ENCODE measurements around the gene CYP27B1. TPM values are rescaled to one million over a fixed set of nuclear protein-coding genes. Genes with fewer than 3 reads are reported as not detected.

Gene CYP27B1
- total and polyA plus RNA-seq, 10 donors = 0.20 to 1.5 (median 0.47) TPM

DNA sequence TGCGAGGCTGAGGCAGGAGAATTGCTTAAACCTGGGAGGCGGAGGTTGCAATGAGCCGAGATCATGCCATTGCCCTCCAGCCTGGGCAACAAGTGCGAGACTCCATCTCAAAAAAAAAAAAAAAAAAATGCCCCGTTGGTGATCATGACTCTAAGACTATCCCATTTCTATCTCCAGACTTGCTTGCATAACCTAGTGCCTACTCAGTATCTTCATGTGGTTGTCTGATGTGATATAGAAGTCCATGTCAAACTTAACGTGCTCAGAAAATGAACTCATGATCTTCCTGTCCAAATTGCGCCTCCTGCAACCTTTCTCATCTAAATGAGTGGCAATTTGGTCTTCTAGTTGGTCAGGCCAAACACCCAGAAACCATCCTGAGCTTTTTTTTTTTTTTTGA is 11.0 kb upstream of the CYP27B1 start:
- 91 to 94% (median 93%) methylated on average over 7 of the region's 7 CpGs for WGBS, 5 donors
- DNase-seq = no peak
- no peak overlapping the region for H3K27ac ChIP-seq
- no peaks in the 10 kb centered on the region for H3K27me3 ChIP-seq (replicated peaks in 1 of 7)
- H3K9me3 ChIP-seq = no peaks in the 10 kb centered on the region
- H3K4me3 ChIP-seq = no peak overlapping the region
- intact Hi-C loops (cut with DNase I; ENCODE audit: low total_unique reads) = no loop called here
- H3K4me1 ChIP-seq = peaks cover 0 to 50% (median 33%) of the 10 kb centered on the region in 6 donors
- TF ChIP-seq, protein P1, sequence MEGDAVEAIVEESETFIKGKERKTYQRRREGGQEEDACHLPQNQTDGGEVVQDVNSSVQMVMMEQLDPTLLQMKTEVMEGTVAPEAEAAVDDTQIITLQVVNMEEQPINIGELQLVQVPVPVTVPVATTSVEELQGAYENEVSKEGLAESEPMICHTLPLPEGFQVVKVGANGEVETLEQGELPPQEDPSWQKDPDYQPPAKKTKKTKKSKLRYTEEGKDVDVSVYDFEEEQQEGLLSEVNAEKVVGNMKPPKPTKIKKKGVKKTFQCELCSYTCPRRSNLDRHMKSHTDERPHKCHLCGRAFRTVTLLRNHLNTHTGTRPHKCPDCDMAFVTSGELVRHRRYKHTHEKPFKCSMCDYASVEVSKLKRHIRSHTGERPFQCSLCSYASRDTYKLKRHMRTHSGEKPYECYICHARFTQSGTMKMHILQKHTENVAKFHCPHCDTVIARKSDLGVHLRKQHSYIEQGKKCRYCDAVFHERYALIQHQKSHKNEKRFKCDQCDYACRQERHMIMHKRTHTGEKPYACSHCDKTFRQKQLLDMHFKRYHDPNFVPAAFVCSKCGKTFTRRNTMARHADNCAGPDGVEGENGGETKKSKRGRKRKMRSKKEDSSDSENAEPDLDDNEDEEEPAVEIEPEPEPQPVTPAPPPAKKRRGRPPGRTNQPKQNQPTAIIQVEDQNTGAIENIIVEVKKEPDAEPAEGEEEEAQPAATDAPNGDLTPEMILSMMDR (IDR thresholded peaks at IDR 0.05 in 8 of 11, conservative IDR thresholded peaks at IDR 0.05 in 3 of 11) = no peak
- TF ChIP-seq POLR2AphosphoS5 (IDR thresholded peaks at IDR 0.05) = no peak
- no peak for TF ChIP-seq POLR2A (IDR thresholded peaks at IDR 0.05)
- no peaks in the 10 kb centered on the region for H3K36me3 ChIP-seq

- no peaks in the 10 kb centered on the region for H3K27me3 ChIP-seq (replicated peaks in 1 of 7)
- TF ChIP-seq POLR2AphosphoS5 (IDR thresholded peaks at IDR 0.05) = no peak
- TF ChIP-seq, protein P1 (IDR thresholded peaks at IDR 0.05 in 8 of 11, conservative IDR thresholded peaks at IDR 0.05 in 3 of 11) = no peak
- no peak for TF ChIP-seq POLR2A (IDR thresholded peaks at IDR 0.05)
- H3K4me1 ChIP-seq = peaks cover 0 to 51% (median 34%) of the 10 kb centered on the region in 6 donors
- H3K9me3 ChIP-seq = no peaks in the 10 kb centered on the region
- H3K27ac ChIP-seq = no peak overlapping the region
- no peak overlapping the region for H3K4me3 ChIP-seq
- intact Hi-C loops (cut with DNase I; ENCODE audit: low total_unique reads) = no loop called here
- H3K36me3 ChIP-seq = no peaks in the 10 kb centered on the region
- no peak for DNase-seq
- WGBS, 5 donors = 91 to 96% (median 93%) methylated on average over 7 of the region's 7 CpGs
Observed at GRCh38 chr12:57777367-57777766, 10.5 kb upstream of the CYP27B1 start.

- TF ChIP-seq POLR2AphosphoS5 (IDR thresholded peaks at IDR 0.05) (no peak), POLR2A (IDR thresholded peaks at IDR 0.05) (no peak)
- TF ChIP-seq, protein P1 (IDR thresholded peaks at IDR 0.05 in 8 of 11, conservative IDR thresholded peaks at IDR 0.05 in 3 of 11) = no peak
- 80 to 93% (median 91%) methylated on average over 2 of the region's 2 CpGs for WGBS, 5 donors
- H3K9me3 ChIP-seq = no peaks in the 10 kb centered on the region
- no peak overlapping the region for H3K27ac ChIP-seq
- no peaks in the 10 kb centered on the region for H3K36me3 ChIP-seq
- no peak overlapping the region for H3K4me3 ChIP-seq
- peaks cover 3 to 47% (median 30%) of the 10 kb centered on the region in 6 donors for H3K4me1 ChIP-seq
- no peaks in the 10 kb centered on the region for H3K27me3 ChIP-seq (replicated peaks in 1 of 7)
- no peak for DNase-seq
- intact Hi-C loops (cut with DNase I; ENCODE audit: low total_unique reads) = no loop called here
Observed at GRCh38 chr12:57776247-57776587, 9.3 kb upstream of the CYP27B1 start.

DNA sequence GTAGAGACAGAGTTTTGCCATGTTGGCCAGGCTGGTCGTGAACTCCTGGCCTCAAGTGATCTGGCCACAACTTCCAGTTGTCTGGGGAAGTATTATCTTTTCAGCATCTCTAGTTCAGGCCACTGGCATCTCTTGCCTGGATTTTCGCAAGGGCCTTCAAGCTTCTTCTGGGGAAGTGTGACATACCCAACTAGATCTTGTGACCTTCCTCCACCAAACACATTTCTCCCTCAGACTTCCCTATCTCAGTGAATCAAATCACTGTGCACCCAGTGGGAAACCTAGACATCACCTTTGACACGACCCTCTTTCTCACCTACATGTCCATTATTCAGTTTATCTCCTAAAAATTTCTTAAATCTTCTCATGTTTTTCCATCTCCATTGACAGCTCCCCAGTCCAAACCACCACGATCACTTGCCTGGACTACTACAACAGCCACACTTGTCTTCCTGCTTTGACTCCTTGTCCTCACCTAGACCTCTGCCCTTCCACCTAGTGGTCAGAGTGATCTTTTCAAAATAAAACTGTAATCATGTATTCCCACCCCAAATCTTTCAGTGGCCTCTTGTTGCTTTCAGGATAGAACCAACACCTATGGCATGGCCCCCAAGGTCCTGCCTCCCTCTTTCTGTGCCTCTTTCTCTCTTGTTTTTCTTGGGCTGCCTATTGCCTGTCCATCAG is 8.8 kb upstream of the CYP27B1 start:
- H3K27ac ChIP-seq = no peak overlapping the region
- no peak overlapping the region for H3K4me3 ChIP-seq
- H3K4me1 ChIP-seq = peaks cover 6 to 47% (median 30%) of the 10 kb centered on the region in 6 donors
- H3K36me3 ChIP-seq = peaks cover 0 to 2% (median 0%) of the 10 kb centered on the region in 6 donors
- TF ChIP-seq POLR2AphosphoS5 (IDR thresholded peaks at IDR 0.05) (no peak), POLR2A (IDR thresholded peaks at IDR 0.05) (no peak)
- TF ChIP-seq, protein P1 (IDR thresholded peaks at IDR 0.05 in 8 of 11, conservative IDR thresholded peaks at IDR 0.05 in 3 of 11) = no peak
- DNase-seq = no peak
- H3K27me3 ChIP-seq (replicated peaks in 1 of 7) = no peaks in the 10 kb centered on the region
- WGBS, 5 donors = 67 to 85% (median 75%) methylated on average over 4 of the region's 4 CpGs
- intact Hi-C loops (cut with DNase I; ENCODE audit: low total_unique reads) = no loop called here
- no peaks in the 10 kb centered on the region for H3K9me3 ChIP-seq
